Measurements from ENCODE around the gene CBLC. TPM values are rescaled to one million over a fixed set of nuclear protein-coding genes. Genes with fewer than 3 reads are reported as not detected.
"Not testable (repeated sequence)": the region's sequence is repeated elsewhere in the genome, so short reads cannot be mapped to it uniquely, and the experiment has no call there.

CBLC gene
- total RNA-seq, 4 donors from 2014 or later = 0.93 to 1.0 TPM; not detected in 2

DNA sequence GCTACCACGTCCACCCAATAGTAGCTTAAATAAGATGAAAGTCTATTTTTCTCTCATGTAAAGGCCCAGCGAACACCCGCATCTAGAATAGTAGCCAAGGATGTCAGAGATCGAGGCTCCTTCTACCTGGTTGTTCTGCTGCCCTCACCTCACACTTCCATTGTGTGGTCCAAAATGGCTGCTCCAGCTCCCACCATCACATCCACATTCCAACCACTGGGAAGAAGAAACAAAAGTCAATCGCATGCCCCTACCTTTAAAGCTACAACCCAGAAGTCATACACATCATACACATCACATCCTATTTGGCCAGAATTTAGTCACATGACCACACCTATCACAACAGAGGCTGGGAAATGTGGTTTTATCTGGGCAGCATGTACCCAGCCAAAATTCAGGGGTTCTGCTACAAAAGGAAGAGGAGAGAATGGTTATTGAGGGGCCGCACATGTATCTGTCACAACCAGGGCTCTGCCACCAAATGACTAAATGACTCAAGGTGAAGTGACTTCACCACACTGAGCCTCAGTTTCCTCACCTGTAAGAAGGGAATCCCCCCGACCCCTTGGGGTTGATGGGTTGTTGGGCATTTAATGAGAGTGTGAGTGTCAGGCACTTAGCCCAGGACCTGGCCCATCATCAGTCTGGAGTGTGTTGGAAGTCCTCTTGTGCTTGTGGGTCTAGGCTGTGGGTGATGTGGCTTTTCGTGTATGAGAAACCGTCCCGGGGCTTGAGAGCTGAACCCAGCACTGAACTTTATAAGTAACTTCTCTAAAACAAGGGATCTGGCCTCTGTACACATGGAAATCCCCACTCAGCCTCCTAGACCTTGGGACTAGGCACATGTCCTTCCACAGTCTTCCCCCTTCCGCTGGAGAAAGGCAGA, 10.2 kb upstream of the CBLC start:
- ATAC-seq = no peak
- TF ChIP-seq, protein P1, sequence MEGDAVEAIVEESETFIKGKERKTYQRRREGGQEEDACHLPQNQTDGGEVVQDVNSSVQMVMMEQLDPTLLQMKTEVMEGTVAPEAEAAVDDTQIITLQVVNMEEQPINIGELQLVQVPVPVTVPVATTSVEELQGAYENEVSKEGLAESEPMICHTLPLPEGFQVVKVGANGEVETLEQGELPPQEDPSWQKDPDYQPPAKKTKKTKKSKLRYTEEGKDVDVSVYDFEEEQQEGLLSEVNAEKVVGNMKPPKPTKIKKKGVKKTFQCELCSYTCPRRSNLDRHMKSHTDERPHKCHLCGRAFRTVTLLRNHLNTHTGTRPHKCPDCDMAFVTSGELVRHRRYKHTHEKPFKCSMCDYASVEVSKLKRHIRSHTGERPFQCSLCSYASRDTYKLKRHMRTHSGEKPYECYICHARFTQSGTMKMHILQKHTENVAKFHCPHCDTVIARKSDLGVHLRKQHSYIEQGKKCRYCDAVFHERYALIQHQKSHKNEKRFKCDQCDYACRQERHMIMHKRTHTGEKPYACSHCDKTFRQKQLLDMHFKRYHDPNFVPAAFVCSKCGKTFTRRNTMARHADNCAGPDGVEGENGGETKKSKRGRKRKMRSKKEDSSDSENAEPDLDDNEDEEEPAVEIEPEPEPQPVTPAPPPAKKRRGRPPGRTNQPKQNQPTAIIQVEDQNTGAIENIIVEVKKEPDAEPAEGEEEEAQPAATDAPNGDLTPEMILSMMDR (IDR thresholded peaks at IDR 0.05) = no peak
- TF ChIP-seq EP300 (IDR thresholded peaks at IDR 0.05) = no peak
- no peak for TF ChIP-seq POLR2A (IDR thresholded peaks at IDR 0.05)
- no peak for TF ChIP-seq POLR2AphosphoS5 (IDR thresholded peaks at IDR 0.05)
- no peaks in the 10 kb centered on the region for H3K9me3 ChIP-seq
- peaks cover 0 to 10% (median 0%) of the 10 kb centered on the region in 3 donors for H3K4me1 ChIP-seq
- no peaks in the 10 kb centered on the region for H3K27me3 ChIP-seq
- no peaks in the 10 kb centered on the region for H3K36me3 ChIP-seq
- H3K4me3 ChIP-seq = no peak overlapping the region
- no peak overlapping the region for H3K27ac ChIP-seq
- 74 to 84% methylated on average over 9 to 10 of the region's 11 CpGs for WGBS, 2 donors (ENCODE audit: low coverage in 1 of 2)

DNA sequence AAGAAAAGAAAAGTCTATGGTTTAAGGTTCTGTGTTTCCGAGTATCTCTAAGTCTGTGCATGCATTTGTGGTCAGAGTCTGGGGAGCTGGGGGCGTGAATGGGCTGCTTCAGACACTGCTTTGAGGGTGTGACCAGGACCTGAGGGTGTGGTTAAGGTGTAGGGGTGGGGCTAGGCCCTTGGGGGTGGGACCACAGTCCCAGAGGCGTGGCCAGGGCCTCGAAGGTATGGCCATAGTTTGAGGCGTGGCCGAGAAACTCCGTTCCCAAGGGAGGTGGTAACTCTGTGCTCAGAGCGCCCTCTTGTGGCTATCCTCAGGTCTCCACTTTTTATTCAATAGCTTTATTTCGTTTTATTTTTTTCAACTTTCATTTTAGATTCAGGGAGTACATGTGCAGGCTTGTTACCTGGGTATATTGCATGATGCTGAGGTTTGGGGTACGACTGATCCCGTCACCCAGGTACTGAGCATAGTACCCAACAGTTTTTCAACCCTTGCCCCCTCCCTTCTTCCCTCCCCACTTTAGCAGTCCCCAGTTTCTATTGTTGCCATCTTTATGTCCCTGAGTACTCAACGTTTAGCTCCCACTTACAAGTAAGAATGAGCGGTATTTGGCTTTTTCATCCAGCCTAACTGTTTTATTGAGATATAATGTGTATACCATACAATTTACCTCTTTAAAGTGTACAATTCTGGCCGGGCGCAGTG, 7.0 kb upstream of the CBLC start:
- WGBS, 2 donors (ENCODE audit: low coverage in 1 of 2) = 4 to 17% methylated on average over 11 to 15 of the region's 15 CpGs
- no peaks in the 10 kb centered on the region for H3K9me3 ChIP-seq
- peaks cover 5% of the 10 kb centered on the region for H3K27me3 ChIP-seq
- peaks cover 0 to 10% (median 0%) of the 10 kb centered on the region in 3 donors for H3K4me1 ChIP-seq
- peak; percentile 97 for ATAC-seq
- no peaks in the 10 kb centered on the region for H3K36me3 ChIP-seq
- no peak overlapping the region for H3K27ac ChIP-seq
- no peak for TF ChIP-seq POLR2A (IDR thresholded peaks at IDR 0.05)
- TF ChIP-seq, protein P1 (IDR thresholded peaks at IDR 0.05) = peak in 3 of 4 experiments; percentile 90 to 92 (median 91)
- no peak overlapping the region for H3K4me3 ChIP-seq

DNA sequence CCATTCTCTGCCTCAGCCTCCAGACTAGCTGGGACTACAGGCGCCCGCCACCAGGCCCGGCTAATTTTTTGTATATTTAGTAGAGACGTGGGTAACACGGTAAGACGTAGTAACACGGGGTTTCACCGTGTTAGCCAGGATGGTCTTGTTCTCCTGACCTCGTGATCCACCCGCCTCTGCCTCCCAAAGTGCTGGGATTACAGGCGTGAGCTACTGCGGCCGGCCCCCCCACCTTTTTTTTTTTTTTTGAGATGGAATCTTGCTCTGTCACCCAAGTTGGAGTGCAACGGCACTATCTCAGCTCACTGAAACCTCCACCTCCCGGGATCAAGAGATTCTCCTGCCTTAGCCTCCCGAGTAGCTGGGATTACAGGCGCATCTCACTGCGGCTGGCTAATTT, 5.5 kb upstream of the CBLC start:
- 55 to 74% methylated on average over 2 to 15 of the region's 18 CpGs for WGBS, 2 donors (ENCODE audit: low coverage in 1 of 2)

DNA sequence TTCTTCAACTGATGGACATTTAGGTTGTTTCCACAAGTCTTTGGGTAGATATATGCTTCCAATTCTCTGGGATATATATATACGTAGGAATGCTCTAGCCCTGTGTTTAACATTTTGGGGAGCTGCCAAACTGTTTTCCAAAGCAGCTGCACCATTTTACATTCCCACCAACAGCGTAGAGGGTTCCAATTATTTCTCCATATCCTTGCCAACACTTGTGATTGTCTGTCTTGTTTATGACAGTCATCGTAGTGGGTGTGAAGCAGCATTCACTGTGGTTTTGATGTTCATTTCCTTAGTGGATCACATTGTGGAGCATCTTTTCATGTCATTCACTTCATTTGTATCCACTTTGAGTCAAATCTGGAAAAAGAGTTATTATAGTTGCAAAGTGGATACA, 4.7 kb upstream of the CBLC start:
- H3K27me3 ChIP-seq = peaks cover 25% of the 10 kb centered on the region
- H3K9me3 ChIP-seq = no peaks in the 10 kb centered on the region
- ATAC-seq = no peak
- peaks cover 0 to 15% (median 0%) of the 10 kb centered on the region in 3 donors for H3K4me1 ChIP-seq
- H3K4me3 ChIP-seq = no peak overlapping the region
- WGBS, 2 donors (ENCODE audit: low coverage in 1 of 2) = 26 to 35% methylated on average over 3 of the region's 3 CpGs
- no peak overlapping the region for H3K27ac ChIP-seq
- no peaks in the 10 kb centered on the region for H3K36me3 ChIP-seq
- no peak for TF ChIP-seq POLR2A (IDR thresholded peaks at IDR 0.05)
- TF ChIP-seq EP300 (IDR thresholded peaks at IDR 0.05) = no peak
- TF ChIP-seq POLR2AphosphoS5 (IDR thresholded peaks at IDR 0.05) = no peak
- TF ChIP-seq, protein P1 (IDR thresholded peaks at IDR 0.05) = no peak

More for the DNA sequence above, 5.5 kb upstream of the CBLC start:
- Histone ChIP-seq H3K4me1 (peaks cover 0 to 10% (median 0%) of the 10 kb centered on the region in 3 donors), H3K27me3 (peaks cover 17% of the 10 kb centered on the region)
- H3K27ac ChIP-seq, H3K9me3 ChIP-seq, ATAC-seq, H3K36me3 ChIP-seq, H3K4me3 ChIP-seq: not testable (repeated sequence)

DNA sequence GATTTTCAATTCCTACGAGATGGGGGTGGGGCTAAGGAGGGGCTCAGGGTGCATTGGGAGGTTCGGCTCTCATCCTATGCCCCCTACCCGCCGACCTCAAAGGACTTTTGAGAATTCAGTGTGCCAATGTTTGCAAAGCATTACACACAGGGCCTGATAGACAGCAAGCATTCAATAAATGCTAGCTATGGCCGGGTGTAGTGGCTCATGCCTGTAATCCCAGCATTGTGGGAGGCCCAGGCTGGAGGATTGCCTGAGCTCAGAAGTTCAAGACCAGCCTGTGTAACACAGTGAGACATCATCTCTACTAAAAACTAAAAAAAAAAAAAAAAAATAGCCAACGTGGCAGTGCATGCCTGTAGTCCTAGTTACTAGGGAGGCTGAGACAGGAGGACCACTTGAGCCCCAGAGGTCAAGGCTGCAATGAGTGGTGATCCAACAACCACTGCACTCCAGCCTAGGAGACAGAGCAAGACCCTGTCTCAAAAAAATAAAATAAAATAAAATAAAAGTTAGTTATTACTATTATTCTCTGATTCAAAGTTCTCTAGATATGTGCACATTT, 1.9 kb upstream of the CBLC start:
- Histone ChIP-seq H3K27ac (no peak overlapping the region), H3K4me3 (no peak overlapping the region), H3K36me3 (no peaks in the 10 kb centered on the region), H3K9me3 (no peaks in the 10 kb centered on the region), H3K27me3 (peaks cover 38% of the 10 kb centered on the region), H3K4me1 (peaks cover 0 to 10% (median 0%) of the 10 kb centered on the region in 3 donors)
- TF ChIP-seq POLR2A (IDR thresholded peaks at IDR 0.05) (no peak), POLR2AphosphoS5 (IDR thresholded peaks at IDR 0.05) (no peak), EP300 (IDR thresholded peaks at IDR 0.05) (no peak)
- TF ChIP-seq, protein P1 (IDR thresholded peaks at IDR 0.05) = no peak
- 73 to 78% methylated on average over 2 to 5 of the region's 6 CpGs for WGBS, 2 donors (ENCODE audit: low coverage in 1 of 2)
- no peak for ATAC-seq
